T-cell (primary cell): ENCODE measurements around the gene SLC39A9. TPM values are rescaled to one million over a fixed set of nuclear protein-coding genes. Genes with fewer than 3 reads are reported as not detected.

Source experiments
- ATAC-seq, 4 experiments: fragments of 200-7000 bp in 3 of 4; fragments of 150-1000 bp in 1 of 4; cut with Tn5 transposase; replicated peaks in 1 of 4; 1 replicate in 3 of 4; 2 replicates in 1 of 4; pipeline ENCODE4 v1.10.0; 2021; ENCODE audit warnings: moderate library complexity in 3 of 4, mild to moderate bottlenecking in 2 of 4, moderate number of reproducible peaks in 1 of 4
- CTCF ChIA-PET, 2 donors: fragments of 300-600 bp; sonication (Branson Sonifier 250); formaldehyde crosslinking; loops; one replicate each; lab custom pipeline; 2022; ENCODE audit warnings: antibody characterized with exemption in 2 of 2; lab: Charles Lee
- POLR2A ChIA-PET, 2 donors: fragments of 300-600 bp; sonication (Branson Sonifier 250); formaldehyde crosslinking; loops; one replicate each; lab custom pipeline; 2022; ENCODE audit warnings: antibody characterized with exemption in 2 of 2; lab: Charles Lee
- DNase-seq, 35 experiments: peaks; one replicate each; pipeline versions ENCODE4 v3.0.0 to v3.0.0-alpha.2; 2013 to 2023
- H3K27ac ChIP-seq: one replicate; pipeline ENCODE4 v1.5.1; 2013; ENCODE audit warnings: low read length
- H3K27me3 ChIP-seq, 2 experiments: replicated peaks in 1 of 2; 1 replicate in 1 of 2; 2 replicates in 1 of 2; pipeline versions ENCODE4 v1.6.1 to v1.7.0; 2013; ENCODE audit warnings: low read length in 1 of 2, mixed read lengths in 1 of 2; ENCODE audit not compliant: control insufficient read depth in 2 of 2, insufficient read depth in 2 of 2; ENCODE audit errors: extremely low read depth in 1 of 2
- H3K36me3 ChIP-seq, 2 donors: 1 replicate in 1 of 2; 2 replicates in 1 of 2; pipeline versions ENCODE4 v1.6.1 to v1.7.0; 2013; ENCODE audit warnings: low read length in 1 of 2; ENCODE audit not compliant: control insufficient read depth in 2 of 2, insufficient read depth in 1 of 2; ENCODE audit errors: extremely low read depth in 1 of 2
- H3K4me1 ChIP-seq, 2 experiments: 1 replicate in 1 of 2; 2 replicates in 1 of 2; pipeline versions ENCODE4 v1.6.1 to v1.7.0; 2013; ENCODE audit warnings: low read length in 2 of 2, mixed read lengths in 1 of 2; ENCODE audit not compliant: insufficient read depth in 2 of 2, control insufficient read depth in 1 of 2; ENCODE audit errors: extremely low read depth in 1 of 2
- H3K4me3 ChIP-seq, 2 donors: 1 replicate in 1 of 2; 2 replicates in 1 of 2; pipeline versions ENCODE4 v1.5.1 to v1.7.0; 2013; ENCODE audit warnings: mild to moderate bottlenecking in 2 of 2, low read length in 1 of 2, moderate library complexity in 1 of 2; ENCODE audit not compliant: control insufficient read depth in 1 of 2; ENCODE audit errors: extremely low read depth in 1 of 2
- H3K9me3 ChIP-seq: 2 replicates; pipeline ENCODE4 v1.7.0; 2013
- H3K27ac Mint-ChIP-seq, 2 donors: one replicate each; pipeline ENCODE4 v1.8.0; 2020 to 2021; ENCODE audit warnings: mild to moderate bottlenecking in 2 of 2, mixed read lengths in 2 of 2
- H3K27me3 Mint-ChIP-seq, 2 donors: one replicate each; pipeline ENCODE4 v1.8.0; 2021 to 2022; ENCODE audit warnings: mixed read lengths in 2 of 2
- H3K36me3 Mint-ChIP-seq: one replicate; pipeline ENCODE4 v1.8.0; 2021; ENCODE audit warnings: mixed read lengths
- H3K4me1 Mint-ChIP-seq, 3 donors: one replicate each; pipeline ENCODE4 v1.8.0; 2020 to 2022; ENCODE audit warnings: mixed read lengths in 3 of 3, mild to moderate bottlenecking in 1 of 3
- H3K4me3 Mint-ChIP-seq, 3 donors: one replicate each; pipeline ENCODE4 v1.8.0; 2020 to 2022; ENCODE audit warnings: mild to moderate bottlenecking in 3 of 3, mixed read lengths in 3 of 3, moderate library complexity in 3 of 3
- H3K9me3 Mint-ChIP-seq, 3 donors: one replicate each; pipeline ENCODE4 v1.8.0; 2020 to 2022; ENCODE audit warnings: mixed read lengths in 3 of 3
- WGBS: methylation state at CpG from one replicate; pipeline ENCODE4 v1.1.5; 2013; ENCODE audit warnings: missing lambda C conversion rate; ENCODE audit not compliant: insufficient coverage; 5-methylcytosine and 5-hydroxymethylcytosine counted together
- total RNA-seq, 35 experiments: library from RNA in 6 of 35; stranded (reverse) in 6 of 35; fragments of 120-200 nt in 1 of 35; gene quantifications; one replicate each; pipeline versions ENCODE4 v1.2.1 to v1.2.4 and lab custom pipeline; 2013 to 2026

The SLC39A9 gene
- total RNA-seq, 5 donors from 2014 or later (not counting 1 experiment from before 2014, with no cell fraction given), result 23.4 to 38.0 (median 33.0) TPM

- no peaks in the 10 kb centered on the region for H3K36me3 Mint-ChIP-seq
- Histone ChIP-seq H3K27me3 (peaks cover 0 to 19% of the 10 kb centered on the region in 2 experiments), H3K4me3 (no peak overlapping the region), H3K4me1 (no peaks in the 10 kb centered on the region), H3K27ac (no peak overlapping the region), H3K9me3 (no peaks in the 10 kb centered on the region), H3K36me3 (no peaks in the 10 kb centered on the region)
- H3K4me3 Mint-ChIP-seq, result no peak overlapping the region
- peaks cover 0 to 5% of the 10 kb centered on the region in 2 donors for H3K27me3 Mint-ChIP-seq
- ATAC-seq (no peak), DNase-seq (no peak)
- no peaks in the 10 kb centered on the region for H3K9me3 Mint-ChIP-seq
- ChIA-PET CTCF (no interaction called here), POLR2A (no interaction called here)
- no peaks in the 10 kb centered on the region for H3K4me1 Mint-ChIP-seq
- no peak overlapping the region for H3K27ac Mint-ChIP-seq
- WGBS, result 53% methylated on average over 3 of the region's 8 CpGs
Observed at GRCh38 chr14:69505338-69506240, 107.1 kb downstream of the SLC39A9 start.

GRCh38 chr14:69506241-69506595 is 107.7 kb downstream of the SLC39A9 start:
- Histone ChIP-seq H3K9me3 (no peaks in the 10 kb centered on the region), H3K4me1 (no peaks in the 10 kb centered on the region), H3K36me3 (no peaks in the 10 kb centered on the region), H3K4me3 (no peak overlapping the region), H3K27me3 (peaks cover 0 to 13% of the 10 kb centered on the region in 2 experiments), H3K27ac (no peak overlapping the region)
- ChIA-PET POLR2A (no interaction called here), CTCF (no interaction called here)
- Mint-ChIP-seq H3K4me1 (no peaks in the 10 kb centered on the region), H3K9me3 (no peaks in the 10 kb centered on the region), H3K36me3 (no peaks in the 10 kb centered on the region), H3K27me3 (peaks cover 0 to 3% of the 10 kb centered on the region in 2 donors), H3K27ac (no peak overlapping the region), H3K4me3 (no peak overlapping the region)
- WGBS, result no CpG with 5 or more reads among the region's 1 CpG
- ATAC-seq (no peak), DNase-seq (no peak)

Other genes starting within 250 kb of the SLC39A9 start
- 10 to 100 TPM; 60.3 to 80.8 (median 64.2) TPM for gene DCAF5, start 245.6 kb upstream of the SLC39A9 start, total RNA-seq
- 10 to 100 TPM in 4 of 5 donors, 1 to 10 TPM in 1; 8.6 to 12.1 (median 10.8) TPM for gene EXD2, start 207.2 kb upstream of the SLC39A9 start, total RNA-seq
- gene GALNT16, start 138.5 kb upstream of the SLC39A9 start, total RNA-seq, result under 1 TPM in 2 of 5 donors, not detected in 3; 0.13 to 0.46 TPM
- 100 to 1,000 TPM; 108 to 119 (median 115) TPM for gene ERH, start 393 bp upstream of the SLC39A9 start, total RNA-seq
- gene PLEKHD1, start 86.0 kb downstream of the SLC39A9 start, total RNA-seq, result under 1 TPM; 0.28 to 0.61 (median 0.44) TPM
- gene CCDC177, start 176.2 kb downstream of the SLC39A9 start, total RNA-seq, result not detected
- gene SUSD6, start 212.9 kb downstream of the SLC39A9 start, total RNA-seq, result 10 to 100 TPM; 53.5 to 75.5 (median 60.4) TPM